H1 (cell line): ENCODE measurements around the gene PRR33. TPM values are rescaled to one million over a fixed set of nuclear protein-coding genes. Genes with fewer than 3 reads are reported as not detected.

Source experiments
- CTCF ChIA-PET: fragments of 300-600 bp; sonication (Branson Sonifier 250); formaldehyde crosslinking; loops from one replicate; lab custom pipeline; 2021; ENCODE audit not compliant: partially characterized antibody; lab: Charles Lee
- POLR2A ChIA-PET: fragments of 300-600 bp; sonication (Branson Sonifier 250); formaldehyde crosslinking; loops from one replicate; lab custom pipeline; 2021; ENCODE audit warnings: inconsistent platforms; ENCODE audit not compliant: partially characterized antibody; lab: Charles Lee
- DNase-seq, 2 experiments: peaks; one replicate each; pipeline versions ENCODE4 v3.0.0 to v3.0.0-alpha.2; 2010 to 2022; ENCODE audit warnings: low spot score in 2 of 2, low read depth in 1 of 2, mixed read lengths in 1 of 2
- FAIRE-seq: peaks from 2 replicates; lab custom pipeline; 2011; peaks lifted over from hg19 to GRCh38; lab: Jason Lieb, UNC
- H2AFZ ChIP-seq: 2 replicates; pipeline ENCODE4 v1.8.1; 2012; ENCODE audit warnings: low read length, inconsistent platforms
- H2AK5ac ChIP-seq: 2 replicates; pipeline ENCODE4 v1.6.1; 2013; ENCODE audit warnings: low read depth, low read length
- H2BK120ac ChIP-seq: replicated peaks from 2 replicates; pipeline ENCODE3; 2013; ENCODE audit warnings: low read depth, low read length, inconsistent platforms
- H2BK12ac ChIP-seq: 2 replicates; pipeline ENCODE4 v1.6.1; 2013; ENCODE audit warnings: low read depth, low read length
- H2BK15ac ChIP-seq: 2 replicates; pipeline ENCODE4 v1.6.1; 2013; ENCODE audit warnings: low read length
- H2BK20ac ChIP-seq: 2 replicates; pipeline ENCODE4 v1.6.1; 2013; ENCODE audit warnings: low read length
- H2BK5ac ChIP-seq: 2 replicates; pipeline ENCODE4 v1.6.1; 2013; ENCODE audit warnings: low read depth, low read length
- H3K14ac ChIP-seq: 2 replicates; pipeline ENCODE4 v1.6.1; 2013; ENCODE audit warnings: inconsistent platforms; ENCODE audit not compliant: insufficient read length
- H3K18ac ChIP-seq: 2 replicates; pipeline ENCODE4 v1.6.1; 2013; ENCODE audit warnings: low read length; ENCODE audit errors: extremely low read depth
- H3K23ac ChIP-seq: 2 replicates; pipeline ENCODE4 v1.6.1; 2013; ENCODE audit warnings: inconsistent platforms; ENCODE audit not compliant: insufficient read length
- H3K23me2 ChIP-seq: 2 replicates; pipeline ENCODE4 v1.6.1; 2013; ENCODE audit warnings: low read depth, low read length
- H3K27ac ChIP-seq: 2 replicates; pipeline ENCODE4 v1.6.1; 2011; ENCODE audit warnings: low read depth, low read length, inconsistent platforms
- H3K27me3 ChIP-seq, 4 experiments: replicated peaks in 1 of 4; 1 replicate in 1 of 4; 2 replicates in 3 of 4; pipeline versions ENCODE4 v1.6.1 to v1.8.1; 2011 to 2013; ENCODE audit warnings: low read length in 3 of 4, mild to moderate bottlenecking in 3 of 4, inconsistent platforms in 2 of 4, mixed read lengths in 2 of 4, moderate library complexity in 1 of 4; ENCODE audit not compliant: control insufficient read depth in 3 of 4, insufficient read depth in 3 of 4; ENCODE audit errors: extremely low read depth in 1 of 4
- H3K36me3 ChIP-seq, 4 experiments: 2 replicates each; pipeline versions ENCODE4 v1.6.1 to v1.8.1; 2011 to 2013; ENCODE audit warnings: mild to moderate bottlenecking in 4 of 4, low read length in 3 of 4, moderate library complexity in 2 of 4, control low read depth in 1 of 4, inconsistent platforms in 1 of 4; ENCODE audit not compliant: insufficient read depth in 4 of 4, control insufficient read depth in 2 of 4
- H3K4ac ChIP-seq: replicated peaks from 2 replicates; pipeline ENCODE3; 2013; ENCODE audit warnings: low read length, low read depth, mixed read lengths, inconsistent platforms; ENCODE audit not compliant: insufficient read length
- H3K4me1 ChIP-seq, 4 experiments: replicated peaks in 1 of 4; 1 replicate in 1 of 4; 2 replicates in 3 of 4; pipeline versions ENCODE4 v1.6.1 to v1.8.1; 2011 to 2013; ENCODE audit warnings: low read length in 3 of 4, inconsistent platforms in 2 of 4, mixed read lengths in 1 of 4; ENCODE audit not compliant: insufficient read depth in 4 of 4, control insufficient read depth in 3 of 4
- H3K4me2 ChIP-seq, 2 experiments: 2 replicates each; pipeline versions ENCODE4 v1.6.1 to v1.8.1; 2011 to 2013; ENCODE audit warnings: low read depth in 2 of 2, low read length in 2 of 2, control low read depth in 1 of 2, inconsistent platforms in 1 of 2, mild to moderate bottlenecking in 1 of 2; ENCODE audit not compliant: insufficient read depth in 1 of 2
- H3K4me3 ChIP-seq, 4 experiments: fragments of 200-600, 300-600 bp in 1 of 4; sonication (generic), shearing (Covaris generic), sonication (Bioruptor Twin) in 1 of 4; 2 replicates each; pipeline versions ENCODE4 v1.5.1 to v1.8.1; 2011 to 2016; ENCODE audit warnings: low read length in 4 of 4, low read depth in 3 of 4, control low read depth in 2 of 4, inconsistent platforms in 2 of 4, mild to moderate bottlenecking in 2 of 4, mixed read lengths in 1 of 4, moderate library complexity in 1 of 4; ENCODE audit not compliant: insufficient read depth in 2 of 4; ENCODE audit errors: extremely low read depth in 1 of 4
- H3K56ac ChIP-seq: replicated peaks from 2 replicates; pipeline ENCODE3; 2013; ENCODE audit warnings: low read depth, mild to moderate bottlenecking, mixed read lengths, low read length, inconsistent platforms; ENCODE audit not compliant: insufficient read length
- H3K79me1 ChIP-seq: 2 replicates; pipeline ENCODE4 v1.6.1; 2013; ENCODE audit warnings: low read depth, low read length, control low read depth
- H3K79me2 ChIP-seq, 2 experiments: 2 replicates each; pipeline versions ENCODE4 v1.6.1 to v1.8.1; 2012 to 2013; ENCODE audit warnings: low read length in 2 of 2, mild to moderate bottlenecking in 2 of 2, inconsistent platforms in 1 of 2; ENCODE audit not compliant: insufficient read depth in 2 of 2, control insufficient read depth in 1 of 2
- H3K9ac ChIP-seq, 4 experiments: replicated peaks in 1 of 4; 1 replicate in 1 of 4; 2 replicates in 3 of 4; pipeline versions ENCODE4 v1.6.1 to v1.8.1; 2011 to 2013; ENCODE audit warnings: low read depth in 3 of 4, low read length in 3 of 4, control low read depth in 2 of 4, mild to moderate bottlenecking in 2 of 4, moderate library complexity in 2 of 4, inconsistent platforms in 1 of 4; ENCODE audit errors: extremely low read depth in 1 of 4
- H3K9me3 ChIP-seq, 2 experiments: 2 replicates each; pipeline versions ENCODE4 v1.6.1 to v1.8.1; 2012 to 2013; ENCODE audit warnings: mild to moderate bottlenecking in 2 of 2, moderate library complexity in 2 of 2, control low read depth in 1 of 2, inconsistent platforms in 1 of 2, low read depth in 1 of 2, low read length in 1 of 2, mixed read lengths in 1 of 2; ENCODE audit not compliant: insufficient read depth in 2 of 2
- H4K20me1 ChIP-seq, 2 experiments: replicated peaks in 1 of 2; 2 replicates each; pipeline versions ENCODE3 to v1.8.1; 2011 to 2013; ENCODE audit warnings: inconsistent platforms in 2 of 2, low read length in 2 of 2, mild to moderate bottlenecking in 1 of 2; ENCODE audit not compliant: insufficient read depth in 2 of 2, control insufficient read depth in 1 of 2
- H4K5ac ChIP-seq: 2 replicates; pipeline ENCODE4 v1.6.1; 2013; ENCODE audit warnings: low read length, low read depth, mixed read lengths, inconsistent platforms; ENCODE audit not compliant: insufficient read length
- H4K8ac ChIP-seq: 2 replicates; pipeline ENCODE4 v1.8.0; 2013; ENCODE audit warnings: mild to moderate bottlenecking, moderate library complexity, low read length, inconsistent platforms; ENCODE audit not compliant: insufficient read depth; ENCODE audit errors: extremely low read depth
- H4K91ac ChIP-seq: replicated peaks from 2 replicates; pipeline ENCODE3; 2013; ENCODE audit warnings: low read length, mixed read lengths, inconsistent platforms; ENCODE audit not compliant: insufficient read length
- EZH2 ChIP-seq: fragments of 200-600 bp; sonication (generic); IDR thresholded peaks from 2 replicates; pipeline ENCODE4 v1.7.1; 2012; ENCODE audit warnings: low read depth, mild to moderate bottlenecking, moderate library complexity, low read length, inconsistent platforms; ENCODE audit not compliant: severe bottlenecking
- JUN ChIP-seq: IDR thresholded peaks from 2 replicates; pipeline ENCODE4 v1.6.1; 2011; ENCODE audit warnings: low read depth, mild to moderate bottlenecking, improper control_type of control experiment, low read length
- KDM4A ChIP-seq: IDR thresholded peaks from one replicate; pipeline ENCODE4 v1.7.1; 2012; ENCODE audit warnings: low read depth, mild to moderate bottlenecking, moderate library complexity, low read length, inconsistent platforms; ENCODE audit not compliant: severe bottlenecking
- POLR2AphosphoS5 ChIP-seq: IDR thresholded peaks from 2 replicates; pipeline ENCODE4 v1.6.1; 2011; ENCODE audit warnings: low read depth, low read length
- SP4 ChIP-seq: IDR thresholded peaks from 2 replicates; pipeline ENCODE4 v1.6.1; 2012; ENCODE audit warnings: low read length, inconsistent platforms
- SUZ12 ChIP-seq: fragments of 200-600 bp; sonication (generic); IDR thresholded peaks from 2 replicates; pipeline ENCODE4 v1.6.1; 2012; ENCODE audit warnings: mild to moderate bottlenecking, inconsistent platforms, low read length, moderate library complexity, mixed read lengths
- TEAD4 ChIP-seq: IDR thresholded peaks from 2 replicates; pipeline ENCODE4 v1.6.1; 2012; ENCODE audit warnings: low read depth, low read length, inconsistent platforms, mixed read lengths
- YY1 ChIP-seq: IDR thresholded peaks from 2 replicates; pipeline ENCODE4 v1.6.1; 2011; ENCODE audit warnings: low read depth, mild to moderate bottlenecking, low read length
- WGBS, 2 experiments: shearing (Covaris generic) in 1 of 2; methylation state at CpG; one replicate each; pipeline versions ENCODE4 v1.1.6 to v1.1.7; 2013 to 2015; ENCODE audit warnings: low lambda C conversion rate in 2 of 2, mixed read lengths in 2 of 2, inconsistent platforms in 1 of 2, low coverage in 1 of 2, missing lambda C conversion rate in 1 of 2; ENCODE audit not compliant: insufficient replicate concordance in 2 of 2, insufficient coverage in 1 of 2, insufficient read length in 1 of 2; ENCODE audit errors: extremely low coverage in 1 of 2, missing lambda C conversion rate in 1 of 2; 5-methylcytosine and 5-hydroxymethylcytosine counted together
- polyA plus RNA-seq, 7 experiments: library from polyadenylated mRNA; depleted of rRNA in 3 of 7; stranded (reverse) in 5 of 7; unstranded in 2 of 7; fragments of >200 nt in 5 of 7; fragments of 200-250 nt in 2 of 7; gene quantifications; 1 replicate in 5 of 7; 2 replicates in 1 of 7; 4 replicates in 1 of 7; pipeline versions ENCODE4 v1.2.1 to v1.2.3, GENCODE V29; 2011 to 2013; ENCODE audit warnings: missing spikeins in 2 of 7, mixed read lengths in 2 of 7
- total RNA-seq: library from RNA; stranded (reverse); fragmentation: NEBNext Ultra II Directional; extraction: Animal tissue kit (Norgen Biotek cat#: 25700); gene quantifications from 2 replicates; pipeline ENCODE4 v1.2.1, GENCODE V29; 2021
- TF ChIP-seq, protein P1 (sequence below): IDR thresholded peaks from 2 replicates; pipeline ENCODE4 v1.6.1; 2012; ENCODE audit warnings: low read length, inconsistent platforms
- TF ChIP-seq, protein P2 (sequence below): IDR thresholded peaks from 2 replicates; pipeline ENCODE4 v1.6.1; 2012; ENCODE audit warnings: inconsistent platforms

PRR33 gene
- total and polyA plus RNA-seq, 2 of the 8 experiments (the other 6 are each of a cell fraction or from before 2014, with no cell fraction given), result 0.02 TPM; not detected in 1

DNA sequence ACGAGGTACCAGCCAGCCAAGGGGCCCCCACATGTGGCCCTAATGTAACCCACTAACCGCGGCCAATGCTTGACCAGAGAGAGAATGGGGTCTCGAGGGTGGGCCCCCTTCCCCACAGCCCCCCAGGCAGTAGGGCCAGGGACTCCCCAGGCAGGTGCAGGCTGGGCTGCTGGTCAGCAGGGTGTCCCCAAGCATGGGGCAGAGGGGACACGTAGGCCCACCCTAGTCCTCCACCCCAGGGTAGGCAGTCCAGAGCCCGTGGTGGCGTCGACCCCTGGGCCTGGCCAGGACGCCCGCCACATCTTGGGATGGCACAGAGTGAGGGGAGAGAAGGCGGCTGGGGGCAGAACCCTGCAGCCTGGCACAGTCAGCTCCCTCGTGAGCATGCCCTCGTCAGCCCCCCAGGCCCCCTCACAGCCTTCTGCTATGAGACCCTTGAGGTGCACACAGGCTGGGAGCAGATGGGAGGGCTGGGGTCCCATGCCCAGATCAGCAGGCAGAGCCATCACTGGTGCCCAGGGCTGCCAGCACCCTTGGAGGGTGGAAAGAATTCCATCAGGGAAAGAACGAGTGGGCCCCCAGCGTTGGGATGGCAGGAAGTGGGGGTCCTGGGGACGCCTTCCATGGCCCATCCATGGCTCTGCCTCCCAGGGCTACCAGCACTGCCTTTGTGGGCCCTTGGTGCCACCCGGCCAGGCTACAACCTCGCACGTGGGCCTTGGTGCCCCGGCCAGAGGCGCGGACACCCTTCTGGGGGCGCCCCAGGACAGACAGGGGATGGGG, 33.9 kb upstream of the PRR33 start:
- H3K9me3 ChIP-seq, result no peaks in the 10 kb centered on the region
- H3K79me1 ChIP-seq, result no peaks in the 10 kb centered on the region
- no peak overlapping the region for H2BK15ac ChIP-seq
- H4K91ac ChIP-seq, result no peak overlapping the region
- H2AK5ac ChIP-seq, result no peak overlapping the region
- no peak overlapping the region for H3K27ac ChIP-seq
- DNase-seq (no peak), FAIRE-seq (no peak)
- H3K23me2 ChIP-seq, result no peaks in the 10 kb centered on the region
- H3K4me2 ChIP-seq, result no peak overlapping the region
- H2AFZ ChIP-seq, result no peak overlapping the region
- H4K20me1 ChIP-seq, result no peaks in the 10 kb centered on the region
- no peak overlapping the region for H4K5ac ChIP-seq
- H4K8ac ChIP-seq, result no peak overlapping the region
- H2BK20ac ChIP-seq, result no peak overlapping the region
- H3K23ac ChIP-seq, result no peak overlapping the region
- no peak overlapping the region for H2BK120ac ChIP-seq
- H3K79me2 ChIP-seq, result no peaks in the 10 kb centered on the region
- H3K9ac ChIP-seq, result no peak overlapping the region
- WGBS, 2 experiments, result 85% methylated on average over 17 of the region's 23 CpGs; no CpG with 5 or more reads in 1 of the 2 experiments
- H3K36me3 ChIP-seq, result no peaks in the 10 kb centered on the region
- H3K27me3 ChIP-seq, result no peaks in the 10 kb centered on the region
- ChIA-PET POLR2A (no interaction called here), CTCF (interaction anchor here (0.9 to 1.1 kb wide), 2 partner anchors 44 to 48 kb away, joined by 3 read pairs; no protein-coding TSS in a partner anchor)
- H3K14ac ChIP-seq, result no peak overlapping the region
- no peak overlapping the region for H2BK12ac ChIP-seq
- H3K4me3 ChIP-seq, result no peak overlapping the region
- peaks cover 0 to 3% (median 0%) of the 10 kb centered on the region in 4 experiments; a peak in 3 of 7 replicates for H3K4me1 ChIP-seq
- H3K4ac ChIP-seq, result no peak overlapping the region
- H2BK5ac ChIP-seq, result no peak overlapping the region
- no peak overlapping the region for H3K56ac ChIP-seq
- no peak overlapping the region for H3K18ac ChIP-seq
- TF ChIP-seq TEAD4, result no peak
- TF ChIP-seq YY1, result no peak
- no peak for TF ChIP-seq SP4
- no peak for TF ChIP-seq KDM4A
- TF ChIP-seq, protein P1, sequence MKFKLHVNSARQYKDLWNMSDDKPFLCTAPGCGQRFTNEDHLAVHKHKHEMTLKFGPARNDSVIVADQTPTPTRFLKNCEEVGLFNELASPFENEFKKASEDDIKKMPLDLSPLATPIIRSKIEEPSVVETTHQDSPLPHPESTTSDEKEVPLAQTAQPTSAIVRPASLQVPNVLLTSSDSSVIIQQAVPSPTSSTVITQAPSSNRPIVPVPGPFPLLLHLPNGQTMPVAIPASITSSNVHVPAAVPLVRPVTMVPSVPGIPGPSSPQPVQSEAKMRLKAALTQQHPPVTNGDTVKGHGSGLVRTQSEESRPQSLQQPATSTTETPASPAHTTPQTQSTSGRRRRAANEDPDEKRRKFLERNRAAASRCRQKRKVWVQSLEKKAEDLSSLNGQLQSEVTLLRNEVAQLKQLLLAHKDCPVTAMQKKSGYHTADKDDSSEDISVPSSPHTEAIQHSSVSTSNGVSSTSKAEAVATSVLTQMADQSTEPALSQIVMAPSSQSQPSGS, result no peak
- no peak for TF ChIP-seq JUN
- no peak for TF ChIP-seq SUZ12
- no peak for TF ChIP-seq POLR2AphosphoS5
- TF ChIP-seq, protein P2, sequence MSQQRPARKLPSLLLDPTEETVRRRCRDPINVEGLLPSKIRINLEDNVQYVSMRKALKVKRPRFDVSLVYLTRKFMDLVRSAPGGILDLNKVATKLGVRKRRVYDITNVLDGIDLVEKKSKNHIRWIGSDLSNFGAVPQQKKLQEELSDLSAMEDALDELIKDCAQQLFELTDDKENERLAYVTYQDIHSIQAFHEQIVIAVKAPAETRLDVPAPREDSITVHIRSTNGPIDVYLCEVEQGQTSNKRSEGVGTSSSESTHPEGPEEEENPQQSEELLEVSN, result no peak
- no peak for TF ChIP-seq EZH2
